ENCODE measurements around the gene PDE4D. TPM values are rescaled to one million over a fixed set of nuclear protein-coding genes. Genes with fewer than 3 reads are reported as not detected.

PDE4D gene
- total and polyA plus RNA-seq, 2 experiments from 2014 or later, result 21.9 to 54.2 TPM

DNA sequence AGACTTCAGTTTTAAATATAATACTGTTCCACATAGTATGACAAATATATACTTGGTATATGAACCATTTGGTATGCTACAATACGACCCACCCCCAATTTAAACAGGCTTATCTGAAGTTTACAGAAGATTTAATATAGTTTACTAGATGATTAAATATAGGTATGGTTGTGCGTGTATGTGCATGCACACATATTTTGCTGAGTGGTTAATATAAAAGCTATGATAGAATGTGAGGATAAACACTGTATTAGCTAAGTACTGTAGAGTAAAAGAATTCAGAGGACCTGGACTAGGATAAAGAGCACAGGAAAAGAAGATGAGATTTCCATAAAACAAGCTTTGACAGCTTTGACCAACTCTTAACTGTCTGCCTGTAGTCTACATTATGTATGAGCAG is 356.7 kb downstream of the PDE4D start:
- Histone ChIP-seq H3K4me1 (ENCODE audit: low read depth) (no peaks in the 10 kb centered on the region), H3K27me3 (no peaks in the 10 kb centered on the region), H3K4me3 (no peak overlapping the region), H3K27ac (no peak overlapping the region), H3K36me3 (no peaks in the 10 kb centered on the region), H3K9me3 (ENCODE audit: low read depth) (no peaks in the 10 kb centered on the region)
- TF ChIP-seq, protein P1, sequence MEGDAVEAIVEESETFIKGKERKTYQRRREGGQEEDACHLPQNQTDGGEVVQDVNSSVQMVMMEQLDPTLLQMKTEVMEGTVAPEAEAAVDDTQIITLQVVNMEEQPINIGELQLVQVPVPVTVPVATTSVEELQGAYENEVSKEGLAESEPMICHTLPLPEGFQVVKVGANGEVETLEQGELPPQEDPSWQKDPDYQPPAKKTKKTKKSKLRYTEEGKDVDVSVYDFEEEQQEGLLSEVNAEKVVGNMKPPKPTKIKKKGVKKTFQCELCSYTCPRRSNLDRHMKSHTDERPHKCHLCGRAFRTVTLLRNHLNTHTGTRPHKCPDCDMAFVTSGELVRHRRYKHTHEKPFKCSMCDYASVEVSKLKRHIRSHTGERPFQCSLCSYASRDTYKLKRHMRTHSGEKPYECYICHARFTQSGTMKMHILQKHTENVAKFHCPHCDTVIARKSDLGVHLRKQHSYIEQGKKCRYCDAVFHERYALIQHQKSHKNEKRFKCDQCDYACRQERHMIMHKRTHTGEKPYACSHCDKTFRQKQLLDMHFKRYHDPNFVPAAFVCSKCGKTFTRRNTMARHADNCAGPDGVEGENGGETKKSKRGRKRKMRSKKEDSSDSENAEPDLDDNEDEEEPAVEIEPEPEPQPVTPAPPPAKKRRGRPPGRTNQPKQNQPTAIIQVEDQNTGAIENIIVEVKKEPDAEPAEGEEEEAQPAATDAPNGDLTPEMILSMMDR (IDR thresholded peaks at IDR 0.05; ENCODE audit: low read depth, low read length), result no peak
- no peak for DNase-seq (ENCODE audit: low read depth in 1 of 2, low spot score in 1 of 2)

DNA sequence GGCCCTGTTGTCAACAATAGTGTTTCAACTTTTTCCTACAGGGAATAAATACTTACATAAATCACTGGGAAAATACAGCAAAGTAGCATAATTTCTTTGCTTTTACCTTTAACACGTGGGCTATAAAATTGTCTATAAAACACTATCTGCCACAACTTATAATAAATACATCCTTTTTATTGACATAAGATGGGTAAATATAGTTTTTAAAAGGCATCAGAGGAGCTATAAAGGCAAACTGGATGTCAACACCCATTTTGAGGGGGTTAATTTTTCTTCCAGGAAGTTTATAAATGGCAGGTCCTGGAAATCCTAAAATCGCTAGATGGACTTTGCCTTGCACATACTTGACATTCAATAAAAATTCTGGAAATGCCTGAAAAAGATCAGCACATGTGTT is 358.0 kb downstream of the PDE4D start:
- TF ChIP-seq, protein P1 (IDR thresholded peaks at IDR 0.05; ENCODE audit: low read depth, low read length), result no peak
- Histone ChIP-seq H3K4me3 (no peak overlapping the region), H3K4me1 (ENCODE audit: low read depth) (no peaks in the 10 kb centered on the region), H3K27me3 (no peaks in the 10 kb centered on the region), H3K27ac (no peak overlapping the region), H3K9me3 (ENCODE audit: low read depth) (no peaks in the 10 kb centered on the region), H3K36me3 (no peaks in the 10 kb centered on the region)
- DNase-seq (ENCODE audit: low read depth in 1 of 2, low spot score in 1 of 2), result no peak

DNA sequence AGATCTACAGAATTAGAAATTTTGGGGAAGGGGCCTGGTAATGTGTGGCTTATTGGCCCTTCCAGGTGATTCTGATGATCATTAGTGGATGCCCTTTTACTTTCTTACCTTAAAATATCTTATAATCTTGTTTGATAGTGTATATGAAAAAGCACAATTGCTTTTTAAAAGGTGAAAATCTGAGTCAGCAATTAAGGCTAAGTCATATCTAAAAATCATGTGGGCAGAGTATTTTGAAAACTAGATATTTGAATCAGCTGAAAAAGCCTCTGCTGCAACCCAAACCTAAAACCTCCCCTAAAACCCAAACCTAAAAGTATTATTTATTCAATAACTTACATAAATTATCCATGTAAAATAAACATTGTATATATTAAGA is 359.8 kb downstream of the PDE4D start:
- Histone ChIP-seq H3K4me3 (no peak overlapping the region), H3K27me3 (no peaks in the 10 kb centered on the region), H3K4me1 (ENCODE audit: low read depth) (no peaks in the 10 kb centered on the region), H3K36me3 (no peaks in the 10 kb centered on the region), H3K9me3 (ENCODE audit: low read depth) (no peaks in the 10 kb centered on the region), H3K27ac (no peak overlapping the region)
- no peak for DNase-seq (ENCODE audit: low read depth in 1 of 2, low spot score in 1 of 2)
- TF ChIP-seq, protein P1 (IDR thresholded peaks at IDR 0.05; ENCODE audit: low read depth, low read length), result no peak

DNA sequence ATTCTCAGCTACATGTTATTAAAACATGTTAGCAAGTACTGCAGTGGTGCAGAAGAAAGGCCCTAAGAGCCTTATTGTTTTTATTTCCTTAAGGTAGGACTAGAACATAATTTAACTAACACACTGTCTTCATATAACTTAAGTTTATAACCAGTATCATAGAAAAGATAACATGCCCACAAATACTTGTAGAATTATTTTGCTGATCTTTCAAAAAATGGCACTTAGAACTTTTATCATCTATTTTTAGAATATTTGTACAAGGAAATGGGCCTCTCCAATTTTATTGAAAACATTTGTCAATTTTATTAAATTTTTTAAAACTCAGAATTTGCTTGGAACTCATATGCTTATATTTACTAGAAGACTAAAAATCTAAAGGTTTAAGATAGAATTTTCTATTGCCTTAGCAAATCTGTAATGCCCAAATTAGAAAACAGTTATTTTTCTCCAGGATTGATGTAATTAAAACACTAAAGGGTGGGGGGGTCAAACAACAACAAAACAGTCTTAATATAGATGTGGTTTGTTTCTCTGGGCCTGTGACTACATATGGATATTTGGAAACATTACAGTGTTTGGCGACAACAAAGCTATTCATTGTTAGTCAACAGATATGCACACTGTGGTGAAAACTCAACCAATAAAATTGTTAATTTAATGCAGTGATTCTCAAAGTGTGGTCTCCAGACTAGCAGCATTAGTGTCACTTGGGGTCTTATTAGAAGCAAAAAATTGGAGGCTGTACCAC is 360.4 kb downstream of the PDE4D start:
- TF ChIP-seq, protein P1 (IDR thresholded peaks at IDR 0.05; ENCODE audit: low read depth, low read length), result no peak
- Histone ChIP-seq H3K4me1 (ENCODE audit: low read depth) (peaks cover under 1% of the 10 kb centered on the region), H3K4me3 (no peak overlapping the region), H3K9me3 (ENCODE audit: low read depth) (no peaks in the 10 kb centered on the region), H3K36me3 (no peaks in the 10 kb centered on the region), H3K27me3 (no peaks in the 10 kb centered on the region), H3K27ac (no peak overlapping the region)
- no peak for DNase-seq (ENCODE audit: low read depth in 1 of 2, low spot score in 1 of 2)

DNA sequence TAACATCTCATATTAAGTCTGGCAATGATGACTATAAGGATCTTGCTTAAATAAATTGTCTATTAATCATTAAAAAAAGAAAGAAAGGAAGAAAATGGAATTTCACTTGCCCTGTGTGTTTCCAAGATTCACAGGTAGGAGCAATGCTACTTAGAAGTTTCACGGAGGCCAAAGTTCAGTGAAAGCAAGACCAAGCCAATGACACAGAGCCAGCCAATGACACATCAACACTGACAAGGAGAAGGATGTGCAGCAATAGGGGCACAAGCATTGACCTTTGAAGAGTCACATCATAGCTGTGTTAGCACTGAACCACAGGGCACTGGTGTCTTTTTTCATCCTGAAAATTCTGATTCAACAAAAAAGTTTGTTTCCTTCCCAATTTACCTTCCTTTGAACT is 364.3 kb downstream of the PDE4D start:
- TF ChIP-seq, protein P1 (IDR thresholded peaks at IDR 0.05; ENCODE audit: low read depth, low read length), result no peak
- Histone ChIP-seq H3K27ac (no peak overlapping the region), H3K36me3 (no peaks in the 10 kb centered on the region), H3K9me3 (ENCODE audit: low read depth) (no peaks in the 10 kb centered on the region), H3K4me3 (no peak overlapping the region), H3K4me1 (ENCODE audit: low read depth) (peaks cover 5% of the 10 kb centered on the region), H3K27me3 (no peaks in the 10 kb centered on the region)
- DNase-seq (ENCODE audit: low read depth in 1 of 2, low spot score in 1 of 2), result no peak

Measured in cardiac muscle cell (in vitro differentiated cells and primary cell).